Pancreas (tissue), 10 donors: ENCODE data around the gene GHITM. TPM values are rescaled to one million over a fixed set of nuclear protein-coding genes. Genes with fewer than 3 reads are reported as not detected.
A peak's percentile ranks its signal among the peaks of the same experiment; 100 is the strongest.

ENCODE experiments used
- ATAC-seq, 4 donors: fragments of 200-7000 bp; cut with Tn5 transposase; one replicate each; pipeline versions ENCODE4 v1.8.0 to v1.9.1; 2020; ENCODE audit warnings: mild to moderate bottlenecking in 4 of 4, moderate library complexity in 4 of 4
- DNase-seq, 6 donors: peaks; one replicate each; pipeline ENCODE4 v3.0.0-alpha.2; 2020
- FAIRE-seq: peaks from 2 replicates; lab custom pipeline; 2012; peaks lifted over from hg19 to GRCh38; lab: Jason Lieb, UNC
- H3K27ac ChIP-seq, 4 donors: fragments of 200-600 bp; sonication (generic); 1 replicate in 3 of 4; 2 replicates in 1 of 4; pipeline versions ENCODE4 v1.5.0 to v1.8.0; 2020
- H3K27me3 ChIP-seq, 4 donors: fragments of 200-600 bp; one replicate each; pipeline ENCODE4 v1.8.0; 2021
- H3K36me3 ChIP-seq, 3 donors: fragments of 200-600 bp; sonication (generic) in 1 of 3; one replicate each; pipeline versions ENCODE4 v1.5.0 to v1.8.0; 2020 to 2021
- H3K4me1 ChIP-seq, 3 donors: fragments of 200-600 bp; one replicate each; pipeline ENCODE4 v1.8.0; 2021
- H3K4me3 ChIP-seq, 4 donors: fragments of 200-600 bp; sonication (generic) in 2 of 4; one replicate each; pipeline versions ENCODE4 v1.5.0 to v1.8.0; 2020 to 2021
- H3K9me3 ChIP-seq, 4 donors: fragments of 200-600 bp; one replicate each; pipeline ENCODE4 v1.8.0; 2021
- CTCF ChIP-seq, 4 donors: fragments of 200-600 bp; sonication (generic) in 3 of 4; IDR thresholded peaks; one replicate each; pipeline versions ENCODE4 v1.5.0 to v1.8.0; 2021; ENCODE audit warnings: antibody characterized with exemption in 4 of 4
- WGBS, 2 donors: extraction: QIAGEN DNeasy Blood & Tissue Kit; methylation state at CpG; one replicate each; pipeline ENCODE4 v1.1.7; 2013; 5-methylcytosine and 5-hydroxymethylcytosine counted together
- intact Hi-C, 3 donors: fragments of 100-400 bp; cut with DNase I; formaldehyde crosslinking; loops; one replicate each; pipeline versions ENCODE4 v1.11.1 to v1.14.2; 2022
- polyA plus RNA-seq, 2 donors: library from polyadenylated mRNA; stranded (reverse); fragments of 200-250 nt; gene quantifications; one replicate each; pipeline ENCODE4 v1.2.3, GENCODE V29; 2013
- total RNA-seq, 6 donors: library from RNA; stranded (reverse); fragmentation: NEBNext Ultra II Directional in 4 of 6; extraction: Animal tissue kit (Norgen Biotek cat#: 25700) in 4 of 6; gene quantifications; one replicate each; pipeline versions ENCODE4 v1.2.1 to v1.2.4, GENCODE V29; 2021 to 2023
- donor health status: healthy with polysubstance abuse.
- donor health status: DM: no; HTN: no; CAD: no; lungs with moderate emphysema.
- donor health status: DM: no; HTN: no; CAD: no.
- donor health status: control.
- donor health status: control.
- donor health status: Bipolar disorder and iron deficiency.
- donor health status: DM: yes; HTN: yes; CAD: no.
- donor health status: DM: no; HTN: no; CAD: no.
- donor health status: DM: no; HTN: no; CAD: no.
- donor health status: DM: yes; HTN: yes; CAD: no.

The GHITM gene
- total and polyA plus RNA-seq, 8 donors = 31.1 to 68.5 (median 49.5) TPM

GRCh38 chr10:84190621-84191020 lies 51.3 kb downstream of the GHITM start:
- no peak for ATAC-seq
- no peak overlapping the region for H3K4me3 ChIP-seq
- peaks cover 0 to 10% (median 0%) of the 10 kb centered on the region in 4 donors for H3K27me3 ChIP-seq
- H3K36me3 ChIP-seq = no peaks in the 10 kb centered on the region
- no peak overlapping the region for H3K27ac ChIP-seq
- H3K9me3 ChIP-seq = no peaks in the 10 kb centered on the region
- no peak for DNase-seq
- intact Hi-C loops = no loop called here
- no peak for FAIRE-seq
- 63 to 75% methylated on average over 3 of the region's 3 CpGs for WGBS, 2 donors
- TF ChIP-seq CTCF (IDR thresholded peaks at IDR 0.05) = no peak
- H3K4me1 ChIP-seq = peaks cover 0 to 6% (median 5%) of the 10 kb centered on the region in 3 donors

GRCh38 chr10:84191106-84191505 lies 51.8 kb downstream of the GHITM start:
- FAIRE-seq = no peak
- no peak for TF ChIP-seq CTCF (IDR thresholded peaks at IDR 0.05)
- Histone ChIP-seq H3K4me3 (no peak overlapping the region), H3K4me1 (peaks cover 0 to 6% (median 5%) of the 10 kb centered on the region in 3 donors), H3K36me3 (no peaks in the 10 kb centered on the region), H3K27ac (no peak overlapping the region), H3K9me3 (no peaks in the 10 kb centered on the region), H3K27me3 (peaks cover 0 to 10% (median 0%) of the 10 kb centered on the region in 4 donors)
- no peak for DNase-seq
- intact Hi-C loops = no loop called here
- no peak for ATAC-seq
- 63% methylated on average over 5 of the region's 5 CpGs for WGBS, 2 donors

DNA sequence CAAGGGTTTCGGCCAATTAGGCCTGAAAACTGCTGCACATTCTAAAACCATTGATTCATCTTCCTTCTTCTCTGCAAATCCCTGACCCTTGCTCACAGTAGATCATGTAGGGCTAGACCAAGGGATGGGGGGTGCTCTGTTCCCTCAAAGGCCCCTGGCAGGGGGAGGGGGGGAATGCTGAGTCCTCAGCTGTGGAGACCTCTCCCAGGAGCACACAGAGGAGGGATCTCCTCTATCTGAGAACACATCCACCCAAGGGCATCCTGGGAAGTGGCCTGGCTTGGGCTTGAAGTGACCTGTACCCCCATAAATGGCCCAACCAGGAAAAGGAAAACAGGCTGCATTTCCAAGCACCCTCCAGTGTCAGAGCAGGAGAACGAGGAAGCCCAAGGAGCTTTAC lies 54.0 kb downstream of the GHITM start:
- peaks cover 0 to 6% (median 5%) of the 10 kb centered on the region in 3 donors for H3K4me1 ChIP-seq
- no peak for DNase-seq
- H3K27ac ChIP-seq = no peak overlapping the region
- FAIRE-seq = no peak
- intact Hi-C loops = no loop called here
- peaks cover 0 to 10% (median 0%) of the 10 kb centered on the region in 4 donors for H3K27me3 ChIP-seq
- H3K4me3 ChIP-seq = no peak overlapping the region
- TF ChIP-seq CTCF (IDR thresholded peaks at IDR 0.05) = no peak
- 91 to 96% methylated on average over 2 of the region's 2 CpGs for WGBS, 2 donors
- H3K36me3 ChIP-seq = no peaks in the 10 kb centered on the region
- H3K9me3 ChIP-seq = no peaks in the 10 kb centered on the region
- no peak for ATAC-seq

DNA sequence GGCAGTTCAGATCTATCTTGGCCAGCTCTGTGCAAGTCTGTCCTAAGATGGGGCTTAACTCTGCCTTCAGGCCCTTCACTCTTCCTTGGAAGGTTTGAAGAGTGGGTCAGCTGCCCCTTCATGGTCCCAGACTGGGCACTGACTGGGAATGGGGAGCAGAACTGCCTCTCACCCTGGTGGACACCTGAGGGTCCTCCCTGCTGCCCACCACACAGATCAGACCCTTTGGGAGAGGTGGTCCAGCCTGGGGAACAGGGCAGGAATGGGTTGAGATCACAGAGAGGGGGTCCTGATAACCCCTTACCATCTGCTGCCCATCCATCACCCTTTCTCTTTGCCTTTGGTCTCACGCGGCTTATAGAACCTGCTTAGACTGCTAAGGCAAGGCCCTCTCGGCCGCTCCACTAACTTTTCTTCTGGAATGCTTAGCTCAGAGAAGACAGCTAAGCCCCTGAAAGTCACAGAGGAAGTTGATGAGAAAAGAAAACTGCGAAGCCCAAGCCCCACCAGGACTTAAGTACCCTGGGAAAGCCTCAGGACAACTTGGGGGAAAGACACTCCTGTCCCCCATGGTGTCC lies 54.6 kb downstream of the GHITM start:
- Histone ChIP-seq H3K27ac (no peak overlapping the region), H3K36me3 (no peaks in the 10 kb centered on the region), H3K4me1 (peaks cover 0 to 6% (median 5%) of the 10 kb centered on the region in 3 donors), H3K27me3 (peaks cover 0 to 10% (median 0%) of the 10 kb centered on the region in 4 donors), H3K4me3 (peak overlapping the region in 2 of 4 donors; percentile 29 to 46), H3K9me3 (no peaks in the 10 kb centered on the region)
- FAIRE-seq (no peak), ATAC-seq (no peak), DNase-seq (no peak)
- WGBS, 2 donors = 51 to 56% methylated on average over 5 of the region's 5 CpGs
- intact Hi-C loops = no loop called here
- no peak for TF ChIP-seq CTCF (IDR thresholded peaks at IDR 0.05)

GRCh38 chr10:84194424-84195043 lies 55.2 kb downstream of the GHITM start, which contains the start of gene CDHR1:
Gene CDHR1 (plus strand): TSS chr10:84194537. CDS start chr10:84194761, 224 bp downstream.
- intact Hi-C loops = no loop called here
- H3K4me3 ChIP-seq = peak within 1 kb of the TSS in 3 of 4 donors; percentile 8 to 46 (median 29)
- peaks cover 0 to 10% (median 0%) of the 10 kb centered on the region in 4 donors for H3K27me3 ChIP-seq
- peaks cover 0 to 6% (median 5%) of the 10 kb centered on the region in 3 donors for H3K4me1 ChIP-seq
- no peaks in the 10 kb centered on the region for H3K9me3 ChIP-seq
- FAIRE-seq (no peak), ATAC-seq (peak; percentile 38 to 69 (median 47)), DNase-seq (peak in 1 of 6 donors; percentile 70)
- H3K36me3 ChIP-seq = no peaks in the 10 kb centered on the region
- no peak within 1 kb of the TSS for H3K27ac ChIP-seq
- TF ChIP-seq CTCF (IDR thresholded peaks at IDR 0.05) = no peak
- 1 to 2% methylated on average over 55 to 61 of the region's 61 CpGs for WGBS, 2 donors
